WTC11 (cell line): ENCODE data around the gene SAP25. TPM values are rescaled to one million over a fixed set of nuclear protein-coding genes. Genes with fewer than 3 reads are reported as not detected.

Experiments
- ATAC-seq: fragments of 200-7000 bp; cut with Tn5 transposase; 2 replicates; pipeline ENCODE4 v1.10.0; 2021; ENCODE audit warnings: mild to moderate bottlenecking, moderate library complexity
- CTCF ChIA-PET: fragments of 300-600 bp; sonication (Branson Sonifier 250); formaldehyde crosslinking; loops from one replicate; lab custom pipeline; 2021; ENCODE audit warnings: antibody characterized with exemption; lab: Charles Lee
- POLR2A ChIA-PET: fragments of 350-600 bp; sonication (Branson Sonifier 250); formaldehyde crosslinking; loops from one replicate; lab custom pipeline; 2021; ENCODE audit warnings: antibody characterized with exemption; lab: Charles Lee
- DNase-seq: peaks from one replicate; pipeline ENCODE4 v3.0.0; 2021; ENCODE audit warnings: low spot score
- H3K27ac Mint-ChIP-seq: 2 replicates; pipeline ENCODE4 v1.8.0; 2021; ENCODE audit warnings: mixed read lengths
- H3K27me3 Mint-ChIP-seq: 2 replicates; pipeline ENCODE4 v1.8.0; 2021; ENCODE audit warnings: low read depth, mild to moderate bottlenecking, moderate library complexity, mixed read lengths
- H3K36me3 Mint-ChIP-seq: 2 replicates; pipeline ENCODE4 v1.8.0; 2021; ENCODE audit warnings: mixed read lengths
- H3K4me1 Mint-ChIP-seq: 2 replicates; pipeline ENCODE4 v1.8.0; 2022; ENCODE audit warnings: mixed read lengths
- H3K4me3 Mint-ChIP-seq: 2 replicates; pipeline ENCODE4 v1.8.0; 2021; ENCODE audit warnings: mild to moderate bottlenecking, moderate library complexity, mixed read lengths
- H3K9me3 Mint-ChIP-seq: 2 replicates; pipeline ENCODE4 v1.8.0; 2021; ENCODE audit warnings: mixed read lengths
- ATF1 ChIP-seq: sonication (generic); formaldehyde crosslinking; IDR thresholded peaks from 2 replicates; pipeline ENCODE4 v1.8.1; 2023; ENCODE audit warnings: mild to moderate bottlenecking, moderate library complexity, missing genetic modification reagents
- ESRRA ChIP-seq: sonication (generic); formaldehyde crosslinking; IDR thresholded peaks from 2 replicates; pipeline ENCODE4 v1.8.1; 2022; ENCODE audit warnings: mild to moderate bottlenecking, missing genetic modification reagents, borderline replicate concordance
- HMGA2 ChIP-seq: fragments of 250-450 bp; sonication (Bioruptor Pico); IDR thresholded peaks from 2 replicates; pipeline ENCODE4 v1.4.0; 2021; ENCODE audit warnings: mild to moderate bottlenecking, moderate library complexity
- IRF2 ChIP-seq: sonication (generic); formaldehyde crosslinking; IDR thresholded peaks from 2 replicates; pipeline ENCODE4 v1.8.0; 2022; ENCODE audit warnings: low read depth, missing genetic modification reagents, borderline replicate concordance
- SP1 ChIP-seq: sonication (generic); formaldehyde crosslinking; conservative IDR thresholded peaks from 2 replicates; pipeline ENCODE4 v1.8.1; 2022; ENCODE audit warnings: missing genetic modification reagents
- TEAD1 ChIP-seq: sonication (generic); formaldehyde crosslinking; IDR thresholded peaks from 2 replicates; pipeline ENCODE4 v1.8.0; 2022; ENCODE audit warnings: mild to moderate bottlenecking, missing genetic modification reagents
- ZNF416 ChIP-seq: fragments of 250-450 bp; sonication (Bioruptor Pico); IDR thresholded peaks from 2 replicates; pipeline ENCODE4 v1.9.0; 2021; ENCODE audit warnings: mild to moderate bottlenecking, inconsistent platforms
- ZNF423 ChIP-seq: fragments of 250-450 bp; sonication (Bioruptor Pico); IDR thresholded peaks from 2 replicates; pipeline ENCODE4 v2.1.2; 2022; ENCODE audit warnings: mild to moderate bottlenecking, moderate library complexity
- total RNA-seq: library from RNA; stranded (reverse); gene quantifications from 3 replicates; pipeline ENCODE4 v1.2.3, GENCODE V29; 2021
- TF ChIP-seq, protein P1 (sequence below): sonication (generic); formaldehyde crosslinking; IDR thresholded peaks from 2 replicates; pipeline ENCODE4 v1.8.0; 2023; ENCODE audit warnings: missing genetic modification reagents, mild to moderate bottlenecking, borderline replicate concordance
- TF ChIP-seq, protein P2 (sequence below): sonication (generic); formaldehyde crosslinking; IDR thresholded peaks from 2 replicates; pipeline ENCODE4 v1.8.1; 2023; ENCODE audit warnings: mild to moderate bottlenecking, moderate library complexity, missing genetic modification reagents
- TF ChIP-seq, protein P3 (sequence below): sonication (generic); formaldehyde crosslinking; IDR thresholded peaks from 2 replicates; pipeline ENCODE4 v1.8.0; 2022; ENCODE audit warnings: mild to moderate bottlenecking, missing genetic modification reagents
- TF ChIP-seq, protein P4 (sequence below): fragments of 200-600 bp; IDR thresholded peaks from 2 replicates; pipeline ENCODE4 v1.8.0; 2022; ENCODE audit warnings: antibody characterized with exemption
- TF ChIP-seq, protein P5 (sequence below): sonication (generic); formaldehyde crosslinking; IDR thresholded peaks from 2 replicates; pipeline ENCODE4 v1.8.1; 2023; ENCODE audit warnings: mild to moderate bottlenecking, missing genetic modification reagents, moderate library complexity
- TF ChIP-seq, protein P6 (sequence below): sonication (generic); formaldehyde crosslinking; IDR thresholded peaks from 2 replicates; pipeline ENCODE4 v1.8.1; 2022; ENCODE audit warnings: mild to moderate bottlenecking, moderate library complexity, missing genetic modification reagents
- TF ChIP-seq, protein P7 (sequence below): sonication (generic); formaldehyde crosslinking; IDR thresholded peaks from 2 replicates; pipeline ENCODE4 v1.8.0; 2022; ENCODE audit warnings: mild to moderate bottlenecking, missing genetic modification reagents

The SAP25 gene
- total RNA-seq, 1 experiment from 2014 or later = 9.3 TPM

DNA sequence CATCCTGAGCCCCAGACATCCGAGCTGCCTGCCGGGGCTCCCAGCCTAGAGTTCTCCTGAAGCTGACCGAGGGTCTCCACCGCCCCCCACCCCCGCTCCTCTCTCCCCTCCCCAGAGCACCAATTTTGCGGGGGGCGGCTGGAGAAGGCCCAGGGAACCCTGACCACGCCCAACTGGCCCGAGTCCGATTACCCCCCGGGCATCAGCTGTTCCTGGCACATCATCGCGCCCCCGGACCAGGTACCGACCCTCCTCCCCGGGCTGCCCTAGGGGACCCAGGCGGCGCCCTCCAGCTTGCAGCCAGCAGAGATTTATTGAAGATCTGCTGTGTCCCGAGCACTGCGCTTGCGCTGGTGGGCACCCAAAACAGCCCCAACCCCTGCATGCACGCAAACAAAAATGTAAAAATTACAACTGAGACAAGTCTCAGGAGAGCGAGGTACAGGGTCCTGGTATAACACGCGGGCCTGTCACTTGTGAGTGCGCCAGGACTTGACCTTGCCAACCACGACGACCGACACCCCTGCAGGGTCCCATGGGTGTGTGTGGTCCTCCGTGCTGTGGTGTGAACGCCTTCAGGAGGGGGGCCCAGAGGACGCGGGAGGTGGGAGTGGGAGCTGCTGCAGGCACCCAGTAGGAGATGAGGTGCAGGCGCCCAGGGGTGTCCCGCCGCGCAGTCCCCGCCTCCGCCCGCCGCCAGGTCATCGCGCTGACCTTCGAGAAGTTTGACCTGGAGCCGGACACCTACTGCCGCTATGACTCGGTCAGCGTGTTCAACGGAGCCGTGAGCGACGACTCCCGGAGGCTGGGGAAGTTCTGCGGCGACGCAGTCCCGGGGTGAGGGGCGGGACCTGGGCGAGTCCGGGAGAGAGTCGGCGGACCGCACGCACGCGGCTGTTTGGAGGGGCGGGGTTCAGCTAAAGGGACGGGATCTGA lies 31.5 kb upstream of the SAP25 start (continued):
- no peak for TF ChIP-seq HMGA2 (CRISPR knock-in tag)
- TF ChIP-seq, protein P1, sequence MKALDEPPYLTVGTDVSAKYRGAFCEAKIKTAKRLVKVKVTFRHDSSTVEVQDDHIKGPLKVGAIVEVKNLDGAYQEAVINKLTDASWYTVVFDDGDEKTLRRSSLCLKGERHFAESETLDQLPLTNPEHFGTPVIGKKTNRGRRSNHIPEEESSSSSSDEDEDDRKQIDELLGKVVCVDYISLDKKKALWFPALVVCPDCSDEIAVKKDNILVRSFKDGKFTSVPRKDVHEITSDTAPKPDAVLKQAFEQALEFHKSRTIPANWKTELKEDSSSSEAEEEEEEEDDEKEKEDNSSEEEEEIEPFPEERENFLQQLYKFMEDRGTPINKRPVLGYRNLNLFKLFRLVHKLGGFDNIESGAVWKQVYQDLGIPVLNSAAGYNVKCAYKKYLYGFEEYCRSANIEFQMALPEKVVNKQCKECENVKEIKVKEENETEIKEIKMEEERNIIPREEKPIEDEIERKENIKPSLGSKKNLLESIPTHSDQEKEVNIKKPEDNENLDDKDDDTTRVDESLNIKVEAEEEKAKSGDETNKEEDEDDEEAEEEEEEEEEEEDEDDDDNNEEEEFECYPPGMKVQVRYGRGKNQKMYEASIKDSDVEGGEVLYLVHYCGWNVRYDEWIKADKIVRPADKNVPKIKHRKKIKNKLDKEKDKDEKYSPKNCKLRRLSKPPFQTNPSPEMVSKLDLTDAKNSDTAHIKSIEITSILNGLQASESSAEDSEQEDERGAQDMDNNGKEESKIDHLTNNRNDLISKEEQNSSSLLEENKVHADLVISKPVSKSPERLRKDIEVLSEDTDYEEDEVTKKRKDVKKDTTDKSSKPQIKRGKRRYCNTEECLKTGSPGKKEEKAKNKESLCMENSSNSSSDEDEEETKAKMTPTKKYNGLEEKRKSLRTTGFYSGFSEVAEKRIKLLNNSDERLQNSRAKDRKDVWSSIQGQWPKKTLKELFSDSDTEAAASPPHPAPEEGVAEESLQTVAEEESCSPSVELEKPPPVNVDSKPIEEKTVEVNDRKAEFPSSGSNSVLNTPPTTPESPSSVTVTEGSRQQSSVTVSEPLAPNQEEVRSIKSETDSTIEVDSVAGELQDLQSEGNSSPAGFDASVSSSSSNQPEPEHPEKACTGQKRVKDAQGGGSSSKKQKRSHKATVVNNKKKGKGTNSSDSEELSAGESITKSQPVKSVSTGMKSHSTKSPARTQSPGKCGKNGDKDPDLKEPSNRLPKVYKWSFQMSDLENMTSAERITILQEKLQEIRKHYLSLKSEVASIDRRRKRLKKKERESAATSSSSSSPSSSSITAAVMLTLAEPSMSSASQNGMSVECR (CRISPR knock-in tag) = peak; percentile 47; the same call in 1 of the 2 replicates
- TF ChIP-seq IRF2 = no peak

DNA sequence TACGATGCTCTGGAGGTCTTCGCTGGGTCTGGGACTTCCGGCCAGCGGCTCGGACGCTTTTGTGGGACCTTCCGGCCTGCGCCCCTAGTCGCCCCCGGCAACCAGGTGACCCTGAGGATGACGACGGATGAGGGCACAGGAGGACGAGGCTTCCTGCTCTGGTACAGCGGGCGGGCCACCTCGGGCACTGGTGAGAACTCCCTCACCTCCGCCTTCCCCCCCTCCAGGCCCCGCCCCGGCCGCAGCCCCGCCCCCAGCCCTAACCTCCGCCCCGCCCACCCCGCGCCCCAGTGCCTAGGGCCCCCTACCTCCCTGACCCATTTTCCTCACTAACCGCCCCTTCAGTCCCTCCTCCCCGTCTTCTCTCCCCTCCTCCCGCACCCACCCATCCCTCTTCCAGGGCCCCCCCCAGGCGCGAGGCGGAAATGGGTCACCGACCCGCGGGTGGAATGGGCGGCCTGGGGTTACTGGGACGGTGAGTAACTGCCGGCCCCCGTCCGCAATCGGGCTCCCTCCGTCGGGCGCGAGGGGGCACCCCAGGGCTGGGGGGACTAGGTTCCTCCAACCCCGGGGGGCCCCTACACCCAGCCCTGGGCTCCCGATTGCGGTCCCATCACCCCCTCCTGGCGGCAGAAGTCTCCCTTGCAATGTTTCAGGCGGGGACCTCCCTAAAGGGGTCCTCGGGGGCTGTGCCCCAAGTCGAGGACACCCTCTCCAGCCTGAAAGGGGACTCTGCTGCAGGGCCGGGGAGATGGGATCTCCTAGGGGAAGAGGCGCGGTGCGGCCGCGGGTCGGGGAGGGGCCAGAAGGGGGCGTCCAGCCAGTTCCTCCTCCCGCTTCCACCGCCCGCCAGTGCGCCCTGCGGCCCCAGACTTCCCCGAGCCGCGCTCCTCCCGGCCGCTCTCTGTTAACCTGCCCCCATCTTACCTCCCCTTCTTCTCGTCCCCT lies 30.6 kb upstream of the SAP25 start:
- CTCF ChIA-PET = interaction anchor here (0.6 to 5.8 kb wide), 22 partner anchors 8 to 125 kb away, joined by 3 to 67 read pairs (median 4); partner anchors contain the start of genes FBXO24, GIGYF1, LRCH4 and MOSPD3
- H3K9me3 Mint-ChIP-seq = no peaks in the 10 kb centered on the region
- H3K4me3 Mint-ChIP-seq = peak overlapping the region; percentile 87
- H3K36me3 Mint-ChIP-seq = peaks cover 8% of the 10 kb centered on the region
- H3K27ac Mint-ChIP-seq = peak overlapping the region; percentile 96
- peak; percentile 90 for DNase-seq
- POLR2A ChIA-PET = interaction anchor here (0.5 to 3.0 kb wide), 10 partner anchors 8 to 1133 kb away, joined by 3 to 60 read pairs (median 6); partner anchors contain the start of genes FBXO24, LRCH4, MOSPD3 and POP7
- H3K27me3 Mint-ChIP-seq = peaks cover 13% of the 10 kb centered on the region
- TF ChIP-seq TEAD1 = 0 out of 2 replicates have a peak, but pooled peaks have one; percentile 28
- TF ChIP-seq, protein P2, sequence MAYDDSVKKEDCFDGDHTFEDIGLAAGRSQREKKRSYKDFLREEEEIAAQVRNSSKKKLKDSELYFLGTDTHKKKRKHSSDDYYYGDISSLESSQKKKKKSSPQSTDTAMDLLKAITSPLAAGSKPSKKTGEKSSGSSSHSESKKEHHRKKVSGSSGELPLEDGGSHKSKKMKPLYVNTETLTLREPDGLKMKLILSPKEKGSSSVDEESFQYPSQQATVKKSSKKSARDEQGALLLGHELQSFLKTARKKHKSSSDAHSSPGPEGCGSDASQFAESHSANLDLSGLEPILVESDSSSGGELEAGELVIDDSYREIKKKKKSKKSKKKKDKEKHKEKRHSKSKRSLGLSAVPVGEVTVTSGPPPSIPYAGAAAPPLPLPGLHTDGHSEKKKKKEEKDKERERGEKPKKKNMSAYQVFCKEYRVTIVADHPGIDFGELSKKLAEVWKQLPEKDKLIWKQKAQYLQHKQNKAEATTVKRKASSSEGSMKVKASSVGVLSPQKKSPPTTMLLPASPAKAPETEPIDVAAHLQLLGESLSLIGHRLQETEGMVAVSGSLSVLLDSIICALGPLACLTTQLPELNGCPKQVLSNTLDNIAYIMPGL (CRISPR knock-in tag) = peak; percentile 82
- TF ChIP-seq, protein P3, sequence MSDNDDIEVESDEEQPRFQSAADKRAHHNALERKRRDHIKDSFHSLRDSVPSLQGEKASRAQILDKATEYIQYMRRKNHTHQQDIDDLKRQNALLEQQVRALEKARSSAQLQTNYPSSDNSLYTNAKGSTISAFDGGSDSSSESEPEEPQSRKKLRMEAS (CRISPR knock-in tag) = peak; percentile 75
- TF ChIP-seq, protein P4, sequence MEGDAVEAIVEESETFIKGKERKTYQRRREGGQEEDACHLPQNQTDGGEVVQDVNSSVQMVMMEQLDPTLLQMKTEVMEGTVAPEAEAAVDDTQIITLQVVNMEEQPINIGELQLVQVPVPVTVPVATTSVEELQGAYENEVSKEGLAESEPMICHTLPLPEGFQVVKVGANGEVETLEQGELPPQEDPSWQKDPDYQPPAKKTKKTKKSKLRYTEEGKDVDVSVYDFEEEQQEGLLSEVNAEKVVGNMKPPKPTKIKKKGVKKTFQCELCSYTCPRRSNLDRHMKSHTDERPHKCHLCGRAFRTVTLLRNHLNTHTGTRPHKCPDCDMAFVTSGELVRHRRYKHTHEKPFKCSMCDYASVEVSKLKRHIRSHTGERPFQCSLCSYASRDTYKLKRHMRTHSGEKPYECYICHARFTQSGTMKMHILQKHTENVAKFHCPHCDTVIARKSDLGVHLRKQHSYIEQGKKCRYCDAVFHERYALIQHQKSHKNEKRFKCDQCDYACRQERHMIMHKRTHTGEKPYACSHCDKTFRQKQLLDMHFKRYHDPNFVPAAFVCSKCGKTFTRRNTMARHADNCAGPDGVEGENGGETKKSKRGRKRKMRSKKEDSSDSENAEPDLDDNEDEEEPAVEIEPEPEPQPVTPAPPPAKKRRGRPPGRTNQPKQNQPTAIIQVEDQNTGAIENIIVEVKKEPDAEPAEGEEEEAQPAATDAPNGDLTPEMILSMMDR = peak; percentile 48; the same call in 1 of the 2 replicates
- TF ChIP-seq, protein P5, sequence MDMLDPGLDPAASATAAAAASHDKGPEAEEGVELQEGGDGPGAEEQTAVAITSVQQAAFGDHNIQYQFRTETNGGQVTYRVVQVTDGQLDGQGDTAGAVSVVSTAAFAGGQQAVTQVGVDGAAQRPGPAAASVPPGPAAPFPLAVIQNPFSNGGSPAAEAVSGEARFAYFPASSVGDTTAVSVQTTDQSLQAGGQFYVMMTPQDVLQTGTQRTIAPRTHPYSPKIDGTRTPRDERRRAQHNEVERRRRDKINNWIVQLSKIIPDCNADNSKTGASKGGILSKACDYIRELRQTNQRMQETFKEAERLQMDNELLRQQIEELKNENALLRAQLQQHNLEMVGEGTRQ (CRISPR knock-in tag) = peak; percentile 41; the same call in 1 of the 2 replicates
- TF ChIP-seq ZNF416 (CRISPR knock-in tag) = 0 out of 2 replicates have a peak, but pooled peaks have one; percentile 48
- TF ChIP-seq, protein P6, sequence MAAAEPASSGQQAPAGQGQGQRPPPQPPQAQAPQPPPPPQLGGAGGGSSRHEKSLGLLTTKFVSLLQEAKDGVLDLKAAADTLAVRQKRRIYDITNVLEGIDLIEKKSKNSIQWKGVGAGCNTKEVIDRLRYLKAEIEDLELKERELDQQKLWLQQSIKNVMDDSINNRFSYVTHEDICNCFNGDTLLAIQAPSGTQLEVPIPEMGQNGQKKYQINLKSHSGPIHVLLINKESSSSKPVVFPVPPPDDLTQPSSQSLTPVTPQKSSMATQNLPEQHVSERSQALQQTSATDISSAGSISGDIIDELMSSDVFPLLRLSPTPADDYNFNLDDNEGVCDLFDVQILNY (CRISPR knock-in tag) = no peak
- TF ChIP-seq, protein P7, sequence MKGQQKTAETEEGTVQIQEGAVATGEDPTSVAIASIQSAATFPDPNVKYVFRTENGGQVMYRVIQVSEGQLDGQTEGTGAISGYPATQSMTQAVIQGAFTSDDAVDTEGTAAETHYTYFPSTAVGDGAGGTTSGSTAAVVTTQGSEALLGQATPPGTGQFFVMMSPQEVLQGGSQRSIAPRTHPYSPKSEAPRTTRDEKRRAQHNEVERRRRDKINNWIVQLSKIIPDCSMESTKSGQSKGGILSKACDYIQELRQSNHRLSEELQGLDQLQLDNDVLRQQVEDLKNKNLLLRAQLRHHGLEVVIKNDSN (CRISPR knock-in tag) = peak; percentile 54; the same call in 1 of the 2 replicates
- peak; percentile 26; the same call in 1 of the 2 replicates for TF ChIP-seq SP1 (CRISPR knock-in tag)
- peak; percentile 88 for TF ChIP-seq ZNF423
- TF ChIP-seq ESRRA (CRISPR knock-in tag) = no peak
- no peak for TF ChIP-seq ATF1 (CRISPR knock-in tag)
- TF ChIP-seq, all 79 proteins: peak for 9
- ATAC-seq = peak; percentile 71
- peaks cover 43% of the 10 kb centered on the region for H3K4me1 Mint-ChIP-seq
